ENCODE results near the gene NEU2.

DNA sequence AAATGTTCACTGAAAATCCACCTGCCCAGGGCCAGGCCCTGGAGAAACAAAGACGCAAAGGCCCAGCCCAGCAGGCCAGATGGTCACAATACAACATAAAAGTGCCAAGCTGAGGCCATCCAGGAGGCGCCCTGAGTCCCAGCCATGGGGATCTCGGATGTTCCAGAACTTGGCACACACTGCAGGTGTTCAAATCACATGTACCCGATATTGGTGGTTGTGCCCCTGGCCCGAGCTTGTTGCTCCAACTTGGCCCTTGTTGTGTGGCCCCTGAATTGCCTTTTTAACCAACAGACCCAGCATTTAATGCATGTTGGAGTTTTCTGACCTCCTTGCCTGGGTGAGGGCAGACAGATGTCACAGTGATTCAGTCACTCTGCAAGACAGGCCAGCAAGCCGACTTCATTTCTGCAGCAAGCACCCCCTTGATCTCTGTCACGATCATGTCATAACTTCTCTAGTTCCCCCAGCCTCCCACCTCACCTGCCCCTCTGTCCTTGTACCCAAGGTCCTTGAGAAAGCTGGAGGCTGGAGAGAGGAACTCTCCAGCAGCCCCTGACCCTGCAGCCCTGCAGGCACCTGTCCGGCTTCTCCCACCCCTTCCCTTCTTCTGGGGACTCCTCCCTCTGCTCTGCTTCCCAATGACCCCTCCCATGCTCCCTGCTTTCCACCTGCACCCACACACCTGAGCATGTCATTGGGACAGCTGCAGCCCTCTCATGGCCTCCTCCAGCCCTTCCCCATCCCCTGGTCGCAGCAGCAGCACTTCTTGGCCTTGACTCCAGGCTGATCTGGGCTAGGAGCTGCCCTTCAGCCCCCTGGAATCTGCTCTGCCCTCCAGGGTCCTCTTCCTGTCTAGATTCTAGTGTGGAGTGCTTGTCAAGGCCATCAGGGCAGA, 28.6 kb upstream of the NEU2 start:
- TF ChIP-seq, protein P1, sequence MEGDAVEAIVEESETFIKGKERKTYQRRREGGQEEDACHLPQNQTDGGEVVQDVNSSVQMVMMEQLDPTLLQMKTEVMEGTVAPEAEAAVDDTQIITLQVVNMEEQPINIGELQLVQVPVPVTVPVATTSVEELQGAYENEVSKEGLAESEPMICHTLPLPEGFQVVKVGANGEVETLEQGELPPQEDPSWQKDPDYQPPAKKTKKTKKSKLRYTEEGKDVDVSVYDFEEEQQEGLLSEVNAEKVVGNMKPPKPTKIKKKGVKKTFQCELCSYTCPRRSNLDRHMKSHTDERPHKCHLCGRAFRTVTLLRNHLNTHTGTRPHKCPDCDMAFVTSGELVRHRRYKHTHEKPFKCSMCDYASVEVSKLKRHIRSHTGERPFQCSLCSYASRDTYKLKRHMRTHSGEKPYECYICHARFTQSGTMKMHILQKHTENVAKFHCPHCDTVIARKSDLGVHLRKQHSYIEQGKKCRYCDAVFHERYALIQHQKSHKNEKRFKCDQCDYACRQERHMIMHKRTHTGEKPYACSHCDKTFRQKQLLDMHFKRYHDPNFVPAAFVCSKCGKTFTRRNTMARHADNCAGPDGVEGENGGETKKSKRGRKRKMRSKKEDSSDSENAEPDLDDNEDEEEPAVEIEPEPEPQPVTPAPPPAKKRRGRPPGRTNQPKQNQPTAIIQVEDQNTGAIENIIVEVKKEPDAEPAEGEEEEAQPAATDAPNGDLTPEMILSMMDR (IDR thresholded peaks at IDR 0.05), result no peak
- TF ChIP-seq POLR2A (IDR thresholded peaks at IDR 0.05), result no peak
